ENCODE results near the gene DNAH2.
"Not testable (repeated sequence)": the region's sequence is repeated elsewhere in the genome, so short reads cannot be mapped to it uniquely, and the experiment has no call there.

The DNAH2 gene

DNA sequence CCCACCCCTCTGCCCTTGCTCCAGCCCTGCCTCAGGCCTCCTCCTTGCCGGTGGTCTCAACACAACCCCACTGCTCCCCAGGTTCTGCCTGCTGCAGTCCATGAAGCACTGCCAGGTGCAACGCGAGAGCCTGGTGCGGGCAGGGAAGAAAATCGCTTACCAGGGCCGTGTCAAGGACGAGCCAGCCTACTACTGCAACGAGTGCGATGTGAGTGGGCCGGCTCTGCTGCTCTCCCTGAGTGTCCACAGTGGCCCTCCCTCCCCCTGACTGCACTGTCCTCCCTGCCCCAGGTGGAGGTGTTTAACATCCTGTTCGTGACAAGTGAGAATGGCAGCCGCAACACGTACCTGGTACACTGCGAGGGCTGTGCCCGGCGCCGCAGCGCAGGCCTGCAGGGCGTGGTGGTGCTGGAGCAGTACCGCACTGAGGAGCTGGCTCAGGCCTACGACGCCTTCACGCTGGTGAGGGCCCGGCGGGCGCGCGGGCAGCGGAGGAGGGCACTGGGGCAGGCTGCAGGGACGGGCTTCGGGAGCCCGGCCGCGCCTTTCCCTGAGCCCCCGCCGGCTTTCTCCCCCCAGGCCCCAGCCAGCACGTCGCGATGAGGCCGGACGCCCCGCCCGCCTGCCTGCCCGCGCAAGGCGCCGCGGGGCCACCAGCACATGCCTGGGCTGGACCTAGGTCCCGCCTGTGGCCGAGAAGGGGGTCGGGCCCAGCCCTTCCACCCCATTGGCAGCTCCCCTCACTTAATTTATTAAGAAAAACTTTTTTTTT, 135.6 kb downstream of the DNAH2 start:
- DNase-seq = peak; percentile 21

- DNase-seq = no peak
These were observed 136.1 kb downstream of the DNAH2 start for GRCh38 chr17:7853691-7854038.

DNA sequence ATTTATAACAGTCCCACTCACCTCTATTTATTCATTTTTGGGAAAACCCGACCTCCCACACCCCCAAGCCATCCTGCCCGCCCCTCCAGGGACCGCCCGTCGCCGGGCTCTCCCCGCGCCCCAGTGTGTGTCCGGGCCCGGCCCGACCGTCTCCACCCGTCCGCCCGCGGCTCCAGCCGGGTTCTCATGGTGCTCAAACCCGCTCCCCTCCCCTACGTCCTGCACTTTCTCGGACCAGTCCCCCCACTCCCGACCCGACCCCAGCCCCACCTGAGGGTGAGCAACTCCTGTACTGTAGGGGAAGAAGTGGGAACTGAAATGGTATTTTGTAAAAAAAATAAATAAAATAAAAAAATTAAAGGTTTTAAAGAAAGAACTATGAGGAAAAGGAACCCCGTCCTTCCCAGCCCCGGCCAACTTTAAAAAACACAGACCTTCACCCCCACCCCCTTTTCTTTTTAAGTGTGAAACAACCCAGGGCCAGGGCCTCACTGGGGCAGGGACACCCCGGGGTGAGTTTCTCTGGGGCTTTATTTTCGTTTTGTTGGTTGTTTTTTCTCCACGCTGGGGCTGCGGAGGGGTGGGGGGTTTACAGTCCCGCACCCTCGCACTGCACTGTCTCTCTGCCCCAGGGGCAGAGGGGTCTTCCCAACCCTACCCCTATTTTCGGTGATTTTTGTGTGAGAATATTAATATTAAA, 136.7 kb downstream of the DNAH2 start:
- DNase-seq = no peak

GRCh38 chr17:7854851-7855659, 137.5 kb downstream of the DNAH2 start, which contains the start of gene TMEM88:
Gene TMEM88 (plus strand): TSS chr17:7855066. CDS start chr17:7855075, 9 bp downstream.
- peak; percentile 45 for DNase-seq

DNA sequence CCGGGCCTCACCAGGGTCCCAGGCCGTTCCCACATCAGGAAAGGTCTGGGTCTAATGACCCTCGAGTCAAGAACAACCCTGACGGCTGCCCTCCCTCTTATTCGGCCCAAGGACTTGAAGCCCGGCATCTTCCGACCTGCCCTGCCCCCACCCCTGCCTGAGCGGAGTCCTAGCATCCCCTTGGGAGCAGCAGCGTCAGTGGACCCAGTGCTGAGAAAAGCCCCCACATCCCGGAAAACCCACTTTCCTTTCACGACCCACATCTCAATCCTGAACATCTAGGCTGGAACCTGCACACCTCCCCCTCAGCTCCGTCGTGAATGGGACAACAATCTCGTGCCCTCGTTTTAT, 138.1 kb downstream of the DNAH2 start:
- DNase-seq = no peak

- peak; percentile 63 for DNase-seq
These were observed 138.7 kb downstream of the DNAH2 start for GRCh38 chr17:7856011-7856810.

- peak; percentile 98 for DNase-seq
These were observed 139.5 kb downstream of the DNAH2 start, which contains the start of gene NAA38 for GRCh38 chr17:7856811-7857712. Gene NAA38 (minus strand): TSS chr17:7857559. CDS start chr17:7857463, 96 bp downstream.

GRCh38 chr17:7857713-7858521, 140.4 kb downstream of the DNAH2 start, which contains the start of gene CYB5D1:
Gene CYB5D1 (plus strand): TSS chr17:7858003. CDS start chr17:7858135, 132 bp downstream.
- DNase-seq = peak; percentile 92

- peak; percentile 63 for DNase-seq
These were observed 140.9 kb downstream of the DNAH2 start for GRCh38 chr17:7858522-7858810.

GRCh38 chr17:7859028-7859427, 141.5 kb downstream of the DNAH2 start:
- no peak for DNase-seq

DNA sequence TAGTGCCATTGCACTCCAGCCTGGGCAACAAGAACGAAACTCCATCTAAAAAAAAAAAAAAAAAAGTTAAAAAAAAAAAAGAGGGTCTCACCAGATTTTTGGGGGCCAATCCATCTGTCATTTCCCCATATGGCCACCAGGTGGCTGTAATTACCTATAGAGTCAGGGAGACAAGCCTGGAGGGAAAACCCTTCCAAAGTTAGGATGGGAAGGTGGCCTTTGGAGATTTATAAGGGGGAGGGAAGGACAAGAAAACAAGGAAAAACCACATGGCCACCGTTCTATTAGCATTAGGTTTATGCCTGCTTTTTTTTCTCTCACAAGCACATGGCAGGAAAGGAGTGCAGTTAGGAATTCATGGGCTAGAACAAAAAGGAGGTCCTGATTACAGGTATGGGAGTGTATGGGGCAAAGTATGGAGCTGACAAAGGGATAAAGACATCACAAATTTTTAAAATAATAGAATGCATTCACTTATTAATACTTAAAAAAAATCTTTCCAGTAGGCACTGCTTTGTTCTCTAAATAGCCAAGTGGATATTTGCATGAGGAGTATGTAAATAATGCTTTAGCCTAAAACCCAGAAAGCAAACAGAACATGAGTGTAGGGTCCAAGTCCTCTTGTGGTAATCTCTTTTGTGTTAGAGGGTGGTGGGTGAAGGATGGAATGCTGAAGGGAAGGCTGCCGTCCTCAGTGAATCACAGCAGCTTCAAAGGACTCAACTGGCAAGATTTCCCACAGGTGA, 145.3 kb downstream of the DNAH2 start:
- DNase-seq = peak; percentile 49

GRCh38 chr17:7864384-7864783, 146.8 kb downstream of the DNAH2 start:
- not testable (repeated sequence) for DNase-seq

GRCh38 chr17:7864995-7865650, 147.6 kb downstream of the DNAH2 start:
- no peak for DNase-seq

- no peak for DNase-seq
These were observed 150.4 kb downstream of the DNAH2 start for GRCh38 chr17:7867881-7868329.

DNA sequence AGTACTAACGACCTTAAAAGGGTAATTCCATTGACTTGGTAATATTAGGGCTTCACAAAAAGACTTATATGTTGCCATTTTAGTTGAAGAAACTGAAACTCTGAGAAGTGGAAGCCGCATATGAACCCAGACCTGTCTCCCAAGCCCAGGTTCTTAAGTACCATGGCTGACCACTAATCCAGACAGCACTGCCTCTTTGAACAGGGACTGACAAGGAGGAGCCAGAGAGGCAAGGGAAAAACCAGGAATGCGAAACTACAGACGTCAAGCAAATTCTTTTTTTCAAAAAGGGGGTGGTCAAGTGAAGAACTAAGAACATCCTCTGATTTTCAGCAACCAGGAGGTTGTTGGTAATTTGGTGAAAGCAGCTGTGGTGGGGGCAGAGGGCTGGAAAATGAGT, 155.5 kb downstream of the DNAH2 start:
- no peak for DNase-seq

- no peak for DNase-seq
These were observed 158.3 kb downstream of the DNAH2 start for GRCh38 chr17:7875804-7876370.

DNA sequence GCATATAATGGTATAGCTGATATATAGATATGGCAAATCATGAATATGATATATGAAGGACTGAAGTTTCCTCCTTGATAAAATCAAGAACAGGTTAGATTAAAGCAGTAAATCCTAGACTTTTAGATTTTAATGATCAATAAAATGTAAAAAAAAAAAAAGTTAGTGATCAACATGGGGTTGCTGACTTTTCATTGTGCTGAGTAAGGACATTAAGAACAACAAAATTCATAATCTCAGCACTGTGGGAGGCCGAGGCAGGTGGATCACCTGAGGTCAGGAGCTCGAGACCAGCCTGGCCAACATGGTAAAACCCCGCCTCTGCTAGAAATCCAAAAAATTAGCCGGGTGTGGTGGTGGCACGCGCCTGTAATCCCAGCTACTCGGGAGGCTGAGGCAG, 160.7 kb downstream of the DNAH2 start:
- no peak for DNase-seq

- no peak for DNase-seq
These were observed 162.7 kb downstream of the DNAH2 start for GRCh38 chr17:7880076-7880868.
